IPS-11a (cell line): Measurements from ENCODE around the gene C1QTNF1.

Source experiments
- H3K4me3 ChIP-seq: one replicate; pipeline ENCODE4 v1.5.1; 2013; ENCODE audit warnings: low read depth, low read length, control low read depth

The C1QTNF1 gene

GRCh38 chr17:78992542-78993212 is 31.3 kb upstream of the C1QTNF1 start:
- H3K4me3 ChIP-seq: no peak overlapping the region

- H3K4me3 ChIP-seq: no peak overlapping the region
Measured at GRCh38 chr17:78993241-78993956, 30.6 kb upstream of the C1QTNF1 start.

DNA sequence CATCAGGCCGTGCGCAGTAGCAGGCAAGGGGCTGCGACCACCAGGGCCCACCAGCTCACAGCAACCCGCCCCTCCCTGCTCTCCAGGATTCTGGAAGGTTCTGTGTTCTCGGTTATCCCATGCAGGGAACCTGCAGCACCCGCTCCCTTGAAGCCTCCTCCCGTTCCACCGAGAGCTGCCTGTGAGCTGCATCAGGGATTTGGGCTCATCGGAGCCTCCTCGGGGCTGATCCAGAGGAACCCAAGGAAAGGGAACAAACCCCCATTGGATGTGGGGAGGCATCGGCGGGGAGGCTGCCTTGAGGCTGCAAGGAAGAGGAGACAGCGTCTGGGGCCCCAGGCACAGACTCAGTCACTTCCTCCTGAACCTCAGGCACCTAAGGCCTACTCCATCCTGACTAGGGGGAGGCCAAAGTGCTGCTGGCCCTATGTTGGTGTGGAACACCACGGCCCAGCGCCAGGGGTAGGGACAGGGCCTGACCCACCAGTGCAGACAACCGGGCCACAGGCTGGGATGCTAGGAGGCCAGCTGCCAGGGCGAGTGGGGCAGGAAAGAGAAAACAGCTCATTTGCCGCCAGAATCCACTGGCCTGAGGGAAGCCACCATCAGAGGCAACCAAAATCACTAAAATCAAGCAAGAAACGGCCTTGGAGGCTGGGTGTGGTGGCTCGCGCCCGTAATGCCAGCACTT is 29.8 kb upstream of the C1QTNF1 start:
- H3K4me3 ChIP-seq: no peak overlapping the region

DNA sequence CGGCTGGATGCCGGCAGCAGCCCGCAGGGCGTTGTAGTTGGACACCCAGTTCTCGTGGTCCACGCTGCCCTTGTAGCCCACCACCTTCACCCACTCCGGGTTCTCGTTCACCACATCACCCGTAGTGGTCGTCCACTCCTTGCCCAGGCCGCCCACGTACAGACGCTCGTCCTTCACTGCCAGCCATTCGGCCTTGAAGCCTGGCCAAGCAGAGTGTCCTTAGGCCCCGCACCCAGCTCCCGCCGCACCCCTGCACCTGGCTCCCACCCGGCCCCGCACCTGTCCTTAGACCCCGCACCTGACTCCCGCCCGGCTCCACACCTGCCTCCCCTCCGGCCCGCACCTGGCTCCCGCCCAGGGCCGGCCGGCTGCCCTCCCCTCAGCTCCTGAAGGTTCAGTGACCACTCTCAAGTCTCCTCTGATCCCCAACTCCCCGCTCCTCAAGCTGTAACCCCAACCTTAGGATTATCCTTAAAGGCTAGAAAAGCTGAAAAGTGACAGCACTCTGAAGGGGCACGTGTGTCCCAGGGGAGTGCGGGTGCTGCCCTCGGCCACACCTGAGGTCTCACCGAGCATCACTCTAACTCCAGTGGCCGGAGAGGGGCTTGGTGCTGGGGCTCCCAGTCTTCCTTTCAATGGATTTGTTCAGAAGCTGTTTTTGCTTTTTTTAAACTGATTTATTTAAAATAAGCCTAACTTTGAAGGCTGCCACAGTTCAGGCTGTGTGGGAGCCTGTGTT is 28.8 kb upstream of the C1QTNF1 start:
- no peak overlapping the region for H3K4me3 ChIP-seq

- no peak overlapping the region for H3K4me3 ChIP-seq
Measured at GRCh38 chr17:78995761-78996451, 28.1 kb upstream of the C1QTNF1 start.

GRCh38 chr17:78996781-78997201 is 27.2 kb upstream of the C1QTNF1 start:
- H3K4me3 ChIP-seq: no peak overlapping the region

DNA sequence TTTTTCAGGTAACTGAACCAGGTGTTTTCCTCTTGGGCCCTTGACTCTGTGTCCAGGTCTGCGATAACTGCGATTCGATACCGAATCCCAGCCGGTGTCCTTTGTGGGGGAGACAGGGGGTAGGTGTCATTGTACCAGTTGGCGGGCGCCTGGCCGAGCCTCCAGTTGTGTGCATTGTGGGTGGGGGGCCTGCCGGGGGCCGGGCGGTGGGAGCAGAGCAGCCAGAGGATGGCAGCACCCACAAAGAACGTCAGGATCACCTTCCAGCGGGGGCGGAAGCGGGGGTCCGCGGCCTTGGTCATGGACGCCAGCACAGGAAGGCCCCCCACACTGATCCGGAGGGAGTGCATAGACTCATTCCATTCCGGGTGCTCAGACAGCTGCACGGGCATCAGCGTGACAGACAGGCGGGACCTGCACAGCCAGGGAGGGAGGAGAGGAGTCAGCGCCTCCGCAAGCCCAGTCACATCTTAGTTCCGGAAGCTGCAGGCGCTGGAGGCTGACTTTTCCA is 26.7 kb upstream of the C1QTNF1 start:
- no peak overlapping the region for H3K4me3 ChIP-seq

GRCh38 chr17:78997881-78998280 is 26.1 kb upstream of the C1QTNF1 start:
- H3K4me3 ChIP-seq: no peak overlapping the region

DNA sequence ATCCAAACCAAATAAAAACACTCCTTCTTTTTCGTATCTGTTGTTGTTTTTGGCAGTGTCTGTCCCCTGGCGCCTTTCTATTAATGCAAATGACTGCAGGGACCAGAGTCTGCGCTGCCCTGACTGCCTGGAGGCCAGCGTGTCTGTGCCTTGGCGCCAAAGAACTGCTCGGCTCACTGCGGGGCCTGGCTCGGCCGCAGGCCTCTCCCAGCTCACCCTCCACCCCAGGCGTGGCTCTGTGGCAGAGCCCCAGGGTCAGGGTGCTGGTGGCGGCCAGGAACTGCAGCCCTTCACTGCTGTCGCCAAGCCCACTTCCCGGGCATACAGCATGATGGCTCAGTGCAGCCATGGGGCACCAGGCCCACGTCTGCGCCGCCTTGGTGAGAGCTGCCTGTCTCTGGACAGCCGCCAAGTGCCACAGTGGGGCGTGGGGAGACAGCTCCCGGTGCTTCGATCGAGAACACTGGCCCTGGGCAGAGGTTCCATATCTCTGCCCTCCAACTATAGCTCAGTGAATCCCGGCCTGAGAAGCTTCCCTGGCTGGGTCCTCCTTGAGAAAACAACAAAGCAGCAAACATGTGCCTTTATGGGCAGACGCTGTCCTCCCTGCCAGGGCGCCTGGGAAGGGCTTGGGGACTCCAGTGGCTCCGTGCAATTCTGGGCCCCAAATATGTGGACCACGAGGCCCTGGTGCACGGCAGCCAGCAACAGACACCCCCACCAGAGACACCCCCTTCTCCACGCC is 25.5 kb upstream of the C1QTNF1 start:
- no peak overlapping the region for H3K4me3 ChIP-seq

- H3K4me3 ChIP-seq: no peak overlapping the region
Measured at GRCh38 chr17:78999056-78999768, 24.8 kb upstream of the C1QTNF1 start.

GRCh38 chr17:78999947-79000395 is 24.0 kb upstream of the C1QTNF1 start:
- no peak overlapping the region for H3K4me3 ChIP-seq

GRCh38 chr17:79000396-79001189 is 23.4 kb upstream of the C1QTNF1 start:
- no peak overlapping the region for H3K4me3 ChIP-seq

DNA sequence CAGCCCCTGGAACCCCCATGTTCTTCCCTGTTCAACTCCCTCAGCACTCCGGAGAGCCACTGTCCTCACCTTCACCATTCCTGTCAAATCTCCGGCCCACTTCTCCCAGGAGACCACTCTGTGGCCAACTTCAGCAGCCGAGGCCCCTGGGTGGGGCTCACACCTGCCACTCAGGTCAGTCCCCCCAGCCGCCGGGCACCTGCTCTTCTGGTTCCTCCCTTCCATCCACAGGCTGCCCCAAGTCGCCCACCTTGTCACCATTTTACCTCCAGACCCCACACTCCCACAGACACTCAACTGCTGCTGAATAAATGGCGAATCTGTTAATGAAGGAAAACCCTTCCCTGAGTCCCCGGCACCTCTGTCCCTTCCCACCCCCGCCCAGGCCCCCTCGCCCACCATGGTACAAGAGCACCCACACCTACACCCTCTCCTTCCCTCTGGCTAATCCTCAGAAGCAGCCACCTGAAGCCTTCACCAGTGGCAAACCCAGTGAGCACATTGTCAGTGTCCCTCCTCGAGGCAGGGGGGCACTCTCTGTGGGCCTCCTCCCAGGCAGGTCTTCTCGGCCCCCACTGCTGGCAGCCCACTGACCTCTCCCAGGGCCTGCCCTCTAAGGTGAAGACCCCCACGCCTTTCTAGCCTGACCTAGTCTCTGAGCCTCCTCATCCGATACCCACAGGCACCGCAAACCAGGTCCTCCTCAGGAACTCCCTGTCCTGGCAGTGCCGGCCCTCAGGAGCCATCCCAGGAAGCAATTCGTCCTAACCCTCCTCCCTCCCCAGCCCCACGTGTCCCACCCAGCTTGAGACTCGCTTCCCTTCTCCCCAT is 22.6 kb upstream of the C1QTNF1 start:
- no peak overlapping the region for H3K4me3 ChIP-seq

DNA sequence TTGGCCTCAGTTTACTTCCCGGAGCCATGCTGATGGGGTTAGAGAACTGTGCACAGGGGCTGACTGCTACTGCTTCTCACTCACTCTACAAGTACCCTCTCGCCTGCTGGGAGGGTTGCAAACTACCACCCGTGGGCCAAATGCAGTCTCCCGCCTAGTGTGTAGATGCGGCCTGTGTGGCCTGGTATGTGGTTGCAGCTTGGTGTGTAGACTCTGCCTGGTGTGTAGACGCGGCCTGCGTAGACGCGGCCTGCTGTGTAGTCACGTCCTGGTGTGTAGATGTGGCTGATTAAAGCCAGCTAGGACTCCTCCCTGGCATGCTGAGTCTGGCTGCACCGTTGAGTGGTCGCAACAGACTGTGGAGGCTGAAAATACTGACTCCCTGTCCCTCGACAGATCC is 21.7 kb upstream of the C1QTNF1 start:
- no peak overlapping the region for H3K4me3 ChIP-seq

- no peak overlapping the region for H3K4me3 ChIP-seq
Measured at GRCh38 chr17:79002796-79003593, 21.0 kb upstream of the C1QTNF1 start.

DNA sequence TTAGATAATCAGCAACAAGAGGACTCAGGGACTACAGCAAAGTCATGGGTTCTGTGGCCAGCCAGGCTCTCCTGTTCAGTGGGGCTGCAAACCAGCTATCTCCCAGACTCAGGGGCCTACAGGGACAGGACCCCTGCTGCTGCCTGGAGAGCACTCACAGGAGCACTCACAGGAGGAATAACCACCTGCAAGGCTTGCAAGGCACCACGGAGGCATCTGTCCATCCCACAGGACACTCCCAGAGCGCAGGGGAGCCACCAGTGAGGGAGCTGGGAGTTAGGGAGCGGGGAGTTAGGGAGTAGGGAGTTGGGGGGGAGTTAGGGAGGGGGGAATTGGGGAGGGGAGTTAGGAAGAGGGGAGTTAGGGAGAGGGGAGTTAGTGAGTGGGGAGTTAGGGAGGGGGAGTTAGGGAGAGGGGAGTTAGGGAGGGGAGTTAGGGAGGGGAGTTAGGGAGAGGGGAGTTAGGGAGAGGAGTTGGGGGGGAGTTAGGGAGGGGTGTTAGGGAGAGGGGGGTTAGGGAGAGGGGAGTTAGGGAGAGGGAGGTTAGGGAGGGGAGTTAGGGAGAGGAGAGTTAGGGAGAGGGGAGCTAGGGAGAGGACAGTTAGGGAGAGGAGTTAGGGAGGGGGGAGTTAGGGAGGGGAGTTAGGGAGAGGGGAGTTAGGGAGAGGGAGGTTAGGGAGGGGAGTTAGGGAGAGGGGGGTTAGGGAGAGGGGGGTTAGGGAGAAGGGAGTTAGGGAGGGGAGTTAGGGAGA is 20.1 kb upstream of the C1QTNF1 start:
- H3K4me3 ChIP-seq: no peak overlapping the region
